GM18870 (cell line): ENCODE data around the gene USP53.
"Not testable (repeated sequence)": the region's sequence is repeated elsewhere in the genome, so short reads cannot be mapped to it uniquely, and the experiment has no call there.

Experiments
- ATAC-seq: cut with Tn5 transposase; IDR thresholded peaks from one replicate; pipeline ENCODE4 v1.9.1; 2021; ENCODE audit warnings: moderate library complexity; ENCODE audit not compliant: unreplicated experiment

USP53 gene

GRCh38 chr4:119212234-119212963, at the start of gene USP53:
Gene USP53, plus strand, starts transcription at chr4:119212713. Its CDS starts 27,047 bp downstream, at chr4:119239760.
- peak; percentile 73 for ATAC-seq

GRCh38 chr4:119165767-119166166, 46.7 kb upstream of the USP53 start:
- no peak for ATAC-seq

- no peak for ATAC-seq
Measured at GRCh38 chr4:119170195-119170594, 42.3 kb upstream of the USP53 start.

GRCh38 chr4:119172223-119172622, 40.3 kb upstream of the USP53 start:
- no peak for ATAC-seq

- not testable (repeated sequence) for ATAC-seq
Measured at GRCh38 chr4:119173729-119174361, 38.7 kb upstream of the USP53 start.

GRCh38 chr4:119179011-119179410, 33.5 kb upstream of the USP53 start:
- ATAC-seq: no peak

GRCh38 chr4:119184128-119184527, 28.4 kb upstream of the USP53 start:
- ATAC-seq: no peak

GRCh38 chr4:119189638-119190037, 22.9 kb upstream of the USP53 start:
- no peak for ATAC-seq

GRCh38 chr4:119190354-119190753, 22.2 kb upstream of the USP53 start:
- no peak for ATAC-seq

- no peak for ATAC-seq
Measured at GRCh38 chr4:119191505-119191904, 21.0 kb upstream of the USP53 start.

- ATAC-seq: no peak
Measured at GRCh38 chr4:119197772-119198212, 14.7 kb upstream of the USP53 start.

- ATAC-seq: no peak
Measured at GRCh38 chr4:119204916-119205315, 7.6 kb upstream of the USP53 start.

- ATAC-seq: no peak
Measured at GRCh38 chr4:119205690-119206089, 6.8 kb upstream of the USP53 start.

GRCh38 chr4:119206178-119206577, 6.3 kb upstream of the USP53 start:
- ATAC-seq: no peak

- ATAC-seq: no peak
Measured at GRCh38 chr4:119207051-119207450, 5.5 kb upstream of the USP53 start.

GRCh38 chr4:119209077-119209476, 3.4 kb upstream of the USP53 start:
- peak; percentile 28 for ATAC-seq

GRCh38 chr4:119209586-119209985, 2.9 kb upstream of the USP53 start:
- no peak for ATAC-seq

- ATAC-seq: no peak
Measured at GRCh38 chr4:119210775-119211174, 1.7 kb upstream of the USP53 start.

- ATAC-seq: peak; percentile 12
Measured at GRCh38 chr4:119211867-119212233, 663 bp upstream of the USP53 start.

- ATAC-seq: peak; percentile 53
Measured at GRCh38 chr4:119212964-119213606, 572 bp downstream of the USP53 start.

- no peak for ATAC-seq
Measured at GRCh38 chr4:119218093-119218492, 5.6 kb downstream of the USP53 start.

- no peak for ATAC-seq
Measured at GRCh38 chr4:119221412-119221811, 8.9 kb downstream of the USP53 start.
